ENCODE data around the gene CD40.

CD40 gene

GRCh38 chr20:46152824-46153586 lies 34.9 kb downstream of the CD40 start:
- in situ Hi-C loops (cut with MboI; ENCODE audit: low sequenced_read_pairs), result no loop called here
- no peaks in the 10 kb centered on the region for H3K4me1 ChIP-seq

GRCh38 chr20:46154305-46154704 lies 36.2 kb downstream of the CD40 start:
- in situ Hi-C loops (cut with MboI; ENCODE audit: low sequenced_read_pairs), result no loop called here
- H3K9me3 ChIP-seq, result no peaks in the 10 kb centered on the region
- H3K4me3 ChIP-seq, result no peak overlapping the region
- no peak for DNase-seq (ENCODE audit: low spot score in 2 of 2)
- H3K4me1 ChIP-seq, result no peaks in the 10 kb centered on the region
- H3K36me3 ChIP-seq (replicated peaks), result no peaks in the 10 kb centered on the region
- H3K27me3 ChIP-seq (ENCODE audit: low read depth), result peaks cover 4% of the 10 kb centered on the region; the same call in 1 of the 2 replicates

More at GRCh38 chr20:46152824-46153586, 34.9 kb downstream of the CD40 start:
- Histone ChIP-seq H3K27me3 (ENCODE audit: low read depth) (no peaks in the 10 kb centered on the region), H3K4me3 (no peak overlapping the region), H3K9me3 (no peaks in the 10 kb centered on the region), H3K36me3 (replicated peaks) (no peaks in the 10 kb centered on the region)
- no peak for DNase-seq (ENCODE audit: low spot score in 2 of 2)

GRCh38 chr20:46154796-46155195 lies 36.7 kb downstream of the CD40 start:
- H3K4me1 ChIP-seq, result no peaks in the 10 kb centered on the region
- H3K9me3 ChIP-seq, result no peaks in the 10 kb centered on the region
- no peak overlapping the region for H3K4me3 ChIP-seq
- in situ Hi-C loops (cut with MboI; ENCODE audit: low sequenced_read_pairs), result no loop called here
- no peak for DNase-seq (ENCODE audit: low spot score in 2 of 2)
- peaks cover 7% of the 10 kb centered on the region; the same call in 1 of the 2 replicates for H3K27me3 ChIP-seq (ENCODE audit: low read depth)
- no peaks in the 10 kb centered on the region for H3K36me3 ChIP-seq (replicated peaks)

GRCh38 chr20:46156065-46156464 lies 38.0 kb downstream of the CD40 start:
- Histone ChIP-seq H3K4me3 (no peak overlapping the region), H3K36me3 (replicated peaks) (no peaks in the 10 kb centered on the region), H3K27me3 (ENCODE audit: low read depth) (peaks cover 7% of the 10 kb centered on the region; the same call in 1 of the 2 replicates), H3K4me1 (no peaks in the 10 kb centered on the region), H3K9me3 (no peaks in the 10 kb centered on the region)
- in situ Hi-C loops (cut with MboI; ENCODE audit: low sequenced_read_pairs), result no loop called here
- DNase-seq (ENCODE audit: low spot score in 2 of 2), result no peak

GRCh38 chr20:46157076-46157592 lies 39.0 kb downstream of the CD40 start:
- peaks cover 7% of the 10 kb centered on the region; the same call in 1 of the 2 replicates for H3K27me3 ChIP-seq (ENCODE audit: low read depth)
- H3K4me1 ChIP-seq, result no peaks in the 10 kb centered on the region
- no peaks in the 10 kb centered on the region for H3K36me3 ChIP-seq (replicated peaks)
- no peak for DNase-seq (ENCODE audit: low spot score in 2 of 2)
- H3K4me3 ChIP-seq, result no peak overlapping the region
- no peaks in the 10 kb centered on the region for H3K9me3 ChIP-seq
- in situ Hi-C loops (cut with MboI; ENCODE audit: low sequenced_read_pairs), result no loop called here

GRCh38 chr20:46157625-46158024 lies 39.5 kb downstream of the CD40 start:
- Histone ChIP-seq H3K4me3 (no peak overlapping the region), H3K27me3 (ENCODE audit: low read depth) (peaks cover 7% of the 10 kb centered on the region; the same call in 1 of the 2 replicates), H3K9me3 (no peaks in the 10 kb centered on the region), H3K4me1 (no peaks in the 10 kb centered on the region), H3K36me3 (replicated peaks) (no peaks in the 10 kb centered on the region)
- DNase-seq (ENCODE audit: low spot score in 2 of 2), result no peak
- in situ Hi-C loops (cut with MboI; ENCODE audit: low sequenced_read_pairs), result no loop called here

- Histone ChIP-seq H3K9me3 (no peaks in the 10 kb centered on the region), H3K27me3 (ENCODE audit: low read depth) (peaks cover 8% of the 10 kb centered on the region; the same call in 1 of the 2 replicates), H3K36me3 (replicated peaks) (no peaks in the 10 kb centered on the region), H3K4me3 (no peak overlapping the region), H3K4me1 (no peaks in the 10 kb centered on the region)
- in situ Hi-C loops (cut with MboI; ENCODE audit: low sequenced_read_pairs), result no loop called here
- no peak for DNase-seq (ENCODE audit: low spot score in 2 of 2)
Observed at GRCh38 chr20:46158476-46158987, 40.4 kb downstream of the CD40 start.

GRCh38 chr20:46159101-46159897 lies 41.2 kb downstream of the CD40 start:
- Histone ChIP-seq H3K27me3 (ENCODE audit: low read depth) (peaks cover 11% of the 10 kb centered on the region; the same call in 1 of the 2 replicates), H3K36me3 (replicated peaks) (no peaks in the 10 kb centered on the region), H3K4me1 (no peaks in the 10 kb centered on the region), H3K4me3 (no peak overlapping the region), H3K9me3 (no peaks in the 10 kb centered on the region)
- no peak for DNase-seq (ENCODE audit: low spot score in 2 of 2)
- in situ Hi-C loops (cut with MboI; ENCODE audit: low sequenced_read_pairs), result no loop called here

- Histone ChIP-seq H3K4me3 (no peak overlapping the region), H3K9me3 (no peaks in the 10 kb centered on the region), H3K36me3 (replicated peaks) (no peaks in the 10 kb centered on the region), H3K4me1 (no peaks in the 10 kb centered on the region), H3K27me3 (ENCODE audit: low read depth) (peaks cover 12% of the 10 kb centered on the region; the same call in 1 of the 2 replicates)
- DNase-seq (ENCODE audit: low spot score in 2 of 2), result no peak
- in situ Hi-C loops (cut with MboI; ENCODE audit: low sequenced_read_pairs), result no loop called here
Observed at GRCh38 chr20:46160661-46161060, 42.5 kb downstream of the CD40 start.

GRCh38 chr20:46161921-46162320 lies 43.8 kb downstream of the CD40 start:
- H3K27me3 ChIP-seq (ENCODE audit: low read depth), result peaks cover 12% of the 10 kb centered on the region; the same call in 1 of the 2 replicates
- in situ Hi-C loops (cut with MboI; ENCODE audit: low sequenced_read_pairs), result no loop called here
- DNase-seq (ENCODE audit: low spot score in 2 of 2), result no peak
- no peaks in the 10 kb centered on the region for H3K9me3 ChIP-seq
- H3K4me1 ChIP-seq, result no peaks in the 10 kb centered on the region
- no peaks in the 10 kb centered on the region for H3K36me3 ChIP-seq (replicated peaks)
- no peak overlapping the region for H3K4me3 ChIP-seq

- H3K9me3 ChIP-seq, result no peaks in the 10 kb centered on the region
- no peak overlapping the region for H3K4me3 ChIP-seq
- H3K4me1 ChIP-seq, result no peaks in the 10 kb centered on the region
- in situ Hi-C loops (cut with MboI; ENCODE audit: low sequenced_read_pairs), result no loop called here
- H3K27me3 ChIP-seq (ENCODE audit: low read depth), result 0 out of 2 replicates have a peak, but pooled peaks cover 8% of the 10 kb centered on the region
- H3K36me3 ChIP-seq (replicated peaks), result no peaks in the 10 kb centered on the region
- DNase-seq (ENCODE audit: low spot score in 2 of 2), result peak in 1 of 2 experiments; percentile 19
Observed at GRCh38 chr20:46164254-46164653, 46.1 kb downstream of the CD40 start.

- H3K36me3 ChIP-seq (replicated peaks), result no peaks in the 10 kb centered on the region
- no peaks in the 10 kb centered on the region for H3K9me3 ChIP-seq
- no peak for DNase-seq (ENCODE audit: low spot score in 2 of 2)
- H3K4me3 ChIP-seq, result no peak overlapping the region
- in situ Hi-C loops (cut with MboI; ENCODE audit: low sequenced_read_pairs), result no loop called here
- H3K27me3 ChIP-seq (ENCODE audit: low read depth), result peaks cover 16% of the 10 kb centered on the region
- H3K4me1 ChIP-seq, result no peaks in the 10 kb centered on the region
Observed at GRCh38 chr20:46167080-46167479, 49.0 kb downstream of the CD40 start.

- in situ Hi-C loops (cut with MboI; ENCODE audit: low sequenced_read_pairs), result no loop called here
- H3K4me3 ChIP-seq, result no peak overlapping the region
- no peaks in the 10 kb centered on the region for H3K36me3 ChIP-seq (replicated peaks)
- H3K4me1 ChIP-seq, result no peaks in the 10 kb centered on the region
- H3K9me3 ChIP-seq, result no peaks in the 10 kb centered on the region
- H3K27me3 ChIP-seq (ENCODE audit: low read depth), result peaks cover 24% of the 10 kb centered on the region
- no peak for DNase-seq (ENCODE audit: low spot score in 2 of 2)
Observed at GRCh38 chr20:46168438-46168837, 50.3 kb downstream of the CD40 start.
